T-helper 2 cell treated with Interferon-gamma antibody and Interleukin-4, amounts not matched to agents 100 ng/mL and 5 ng/mL, for 36 hours (primary cell): ENCODE measurements around the gene ELOF1. TPM values are rescaled to one million over a fixed set of nuclear protein-coding genes. Genes with fewer than 3 reads are reported as not detected.
"Not testable (repeated sequence)": the region's sequence is repeated elsewhere in the genome, so short reads cannot be mapped to it uniquely, and the experiment has no call there.

Experiments
- intact Hi-C: fragments of 100-400 bp; cut with micrococcal nuclease; formaldehyde crosslinking; loops from one replicate; pipeline ENCODE4 v1.15.1; 2023
- total RNA-seq: library from RNA; stranded (reverse); gene quantifications from 2 replicates; pipeline ENCODE4 v1.2.3, GENCODE V29; 2022

ELOF1 gene
- total RNA-seq, result 57.1 and 58.5 TPM in 2 replicates

- intact Hi-C loops, result loop anchor here (1.0 to 2.0 kb wide), 3 partner anchors 23 to 54 kb away; partner anchors contain the start of genes ECSIT and ZNF653
These were observed at the start of gene ELOF1 for GRCh38 chr19:11558881-11559828. ELOF1 (minus strand) TSS chr19:11559230; CDS start chr19:11554347, 4,883 bp downstream.

GRCh38 chr19:11606484-11606883 lies 47.5 kb upstream of the ELOF1 start:
- intact Hi-C loops, result no loop called here

- intact Hi-C loops, result loop anchor here (5.0 kb wide), 1 partner anchor 138 kb away; the partner anchor contains the start of gene ZNF823
These were observed 40.7 kb upstream of the ELOF1 start for GRCh38 chr19:11599704-11600103.

GRCh38 chr19:11598746-11599145 lies 39.7 kb upstream of the ELOF1 start:
- intact Hi-C loops, result loop anchor here (5.0 kb wide), 1 partner anchor 139 kb away; the partner anchor contains the start of gene ZNF823

- intact Hi-C loops, result loop anchor here (5.0 kb wide), 1 partner anchor 139 kb away; the partner anchor contains the start of gene ZNF823
These were observed 39.1 kb upstream of the ELOF1 start for GRCh38 chr19:11598103-11598483.

GRCh38 chr19:11597202-11598102 lies 38.4 kb upstream of the ELOF1 start, which contains the start of gene ZNF627:
ZNF627 (plus strand) TSS chr19:11597483; CDS start chr19:11597628, 145 bp downstream.
- intact Hi-C loops, result loop anchor here (1.0 to 5.0 kb wide), 3 partner anchors 42 to 140 kb away; partner anchors contain the start of genes ZNF653 and ZNF823

GRCh38 chr19:11596156-11596555 lies 37.1 kb upstream of the ELOF1 start:
- intact Hi-C loops, result loop anchor here (2.0 to 5.0 kb wide), 2 partner anchors 91 to 141 kb away; partner anchors contain the start of genes ZNF653 and ZNF823

- intact Hi-C loops, result no loop called here
These were observed 35.1 kb upstream of the ELOF1 start for GRCh38 chr19:11594084-11594483.

GRCh38 chr19:11587975-11588631 lies 29.1 kb upstream of the ELOF1 start:
- intact Hi-C loops, result loop anchor here (1.0 to 5.0 kb wide), 3 partner anchors 28 to 106 kb away; partner anchors contain the start of gene ELAVL3

GRCh38 chr19:11587302-11587974 lies 28.4 kb upstream of the ELOF1 start:
- intact Hi-C loops, result loop anchor here (1.0 to 5.0 kb wide), 3 partner anchors 27 to 105 kb away; partner anchors contain the start of gene ELAVL3

GRCh38 chr19:11586331-11586730 lies 27.3 kb upstream of the ELOF1 start:
- intact Hi-C loops, result loop anchor here (5.0 kb wide), 1 partner anchor 104 kb away; the partner anchor contains the start of gene ELAVL3

- intact Hi-C loops, result loop anchor here (1.0 kb wide), 1 partner anchor 21 kb away; no protein-coding TSS in a partner anchor
These were observed 22.7 kb upstream of the ELOF1 start for GRCh38 chr19:11581740-11582139.

GRCh38 chr19:11580116-11580515 lies 21.1 kb upstream of the ELOF1 start:
- intact Hi-C loops, result no loop called here

- intact Hi-C loops, result no loop called here
These were observed 19.5 kb upstream of the ELOF1 start for GRCh38 chr19:11578258-11579142.

GRCh38 chr19:11577451-11578257 lies 18.6 kb upstream of the ELOF1 start, which contains the start of gene ACP5:
ACP5 (minus strand) TSS chr19:11577645; CDS start chr19:11577317, 328 bp downstream.
- intact Hi-C loops, result no loop called here

- intact Hi-C loops, result no loop called here
These were observed 17.2 kb upstream of the ELOF1 start for GRCh38 chr19:11576227-11576626.

GRCh38 chr19:11574689-11575088 lies 15.7 kb upstream of the ELOF1 start:
- intact Hi-C loops, result no loop called here

- intact Hi-C loops, result not testable (repeated sequence)
These were observed 14.7 kb upstream of the ELOF1 start for GRCh38 chr19:11573763-11574162.
